ENCODE results near the gene WDR81. TPM values are rescaled to one million over a fixed set of nuclear protein-coding genes. Genes with fewer than 3 reads are reported as not detected.

The WDR81 gene
- total RNA-seq, 1 experiment from 2014 or later, result 17.3 TPM

DNA sequence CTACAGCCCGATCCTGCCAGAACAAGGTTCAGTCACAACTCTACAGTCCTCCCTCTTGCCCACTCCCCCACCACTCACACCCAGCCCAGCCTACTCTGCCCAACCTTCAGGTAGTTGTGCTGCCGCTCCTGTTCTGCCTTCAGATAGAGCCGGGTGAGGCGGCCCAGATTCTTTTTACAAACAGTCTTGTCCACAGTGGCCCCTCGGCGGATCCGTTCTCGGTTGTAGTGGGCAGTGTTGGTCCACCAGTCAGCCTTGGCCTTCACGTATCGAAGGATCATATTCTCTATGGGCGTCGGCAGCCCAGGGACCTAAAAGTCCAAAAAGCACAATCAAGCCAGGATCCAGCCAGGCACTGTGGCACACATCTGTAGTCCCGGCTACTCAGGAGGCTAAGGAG, 48.1 kb upstream of the WDR81 start (continued):
- TF ChIP-seq EZH2phosphoT487 (IDR thresholded peaks at IDR 0.05; ENCODE audit: borderline replicate concordance), result no peak
- TF ChIP-seq, protein P1, sequence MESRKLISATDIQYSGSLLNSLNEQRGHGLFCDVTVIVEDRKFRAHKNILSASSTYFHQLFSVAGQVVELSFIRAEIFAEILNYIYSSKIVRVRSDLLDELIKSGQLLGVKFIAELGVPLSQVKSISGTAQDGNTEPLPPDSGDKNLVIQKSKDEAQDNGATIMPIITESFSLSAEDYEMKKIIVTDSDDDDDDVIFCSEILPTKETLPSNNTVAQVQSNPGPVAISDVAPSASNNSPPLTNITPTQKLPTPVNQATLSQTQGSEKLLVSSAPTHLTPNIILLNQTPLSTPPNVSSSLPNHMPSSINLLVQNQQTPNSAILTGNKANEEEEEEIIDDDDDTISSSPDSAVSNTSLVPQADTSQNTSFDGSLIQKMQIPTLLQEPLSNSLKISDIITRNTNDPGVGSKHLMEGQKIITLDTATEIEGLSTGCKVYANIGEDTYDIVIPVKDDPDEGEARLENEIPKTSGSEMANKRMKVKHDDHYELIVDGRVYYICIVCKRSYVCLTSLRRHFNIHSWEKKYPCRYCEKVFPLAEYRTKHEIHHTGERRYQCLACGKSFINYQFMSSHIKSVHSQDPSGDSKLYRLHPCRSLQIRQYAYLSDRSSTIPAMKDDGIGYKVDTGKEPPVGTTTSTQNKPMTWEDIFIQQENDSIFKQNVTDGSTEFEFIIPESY (IDR thresholded peaks at IDR 0.05; ENCODE audit: extremely low read depth, insufficient replicate concordance, low read length), result no peak
- TF ChIP-seq EZH2 (IDR thresholded peaks at IDR 0.05), result no peak
- TF ChIP-seq EGR1 (IDR thresholded peaks at IDR 0.05; ENCODE audit: low read depth), result no peak

DNA sequence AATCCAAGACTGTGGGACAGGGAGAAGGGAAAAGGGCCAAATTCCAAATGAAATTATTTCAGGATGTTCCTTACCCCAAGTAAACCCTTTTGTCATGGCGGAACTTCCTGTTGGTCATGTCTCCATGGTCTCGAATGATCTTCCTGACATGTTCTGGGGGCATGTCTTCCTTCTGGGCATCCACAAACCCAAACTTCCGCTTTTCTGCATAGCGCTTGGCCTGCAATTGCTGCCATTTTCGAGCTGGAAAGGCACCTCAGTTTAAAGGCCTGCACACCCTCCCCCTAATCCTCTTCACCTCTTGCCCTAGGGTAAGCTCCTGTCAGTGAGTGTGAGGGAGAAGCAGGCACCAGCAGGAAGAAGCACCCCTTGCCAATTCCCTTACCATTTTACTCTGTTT, 41.0 kb upstream of the WDR81 start:
- no peak overlapping the region for H3K27ac ChIP-seq (ENCODE audit: low read depth, low read length)
- H3K9me3 ChIP-seq (ENCODE audit: control insufficient read depth in 1 of 2, insufficient read depth in 1 of 2, low read depth in 1 of 2, low read length in 2 of 2), result no peaks in the 10 kb centered on the region
- POLR2A ChIA-PET, result interaction anchor here (1.2 kb wide), 1 partner anchor 34 kb away, joined by 4 read pairs; no protein-coding TSS in a partner anchor
- TF ChIP-seq, protein P2, sequence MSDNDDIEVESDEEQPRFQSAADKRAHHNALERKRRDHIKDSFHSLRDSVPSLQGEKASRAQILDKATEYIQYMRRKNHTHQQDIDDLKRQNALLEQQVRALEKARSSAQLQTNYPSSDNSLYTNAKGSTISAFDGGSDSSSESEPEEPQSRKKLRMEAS (IDR thresholded peaks at IDR 0.05), result no peak
- TF ChIP-seq SIN3A (IDR thresholded peaks at IDR 0.05; ENCODE audit: low read depth) (no peak), SRF (IDR thresholded peaks at IDR 0.05; ENCODE audit: low read depth) (no peak), EZH2 (IDR thresholded peaks at IDR 0.05) (no peak), FOSL1 (IDR thresholded peaks at IDR 0.05; ENCODE audit: low read depth) (no peak), POLR2AphosphoS5 (IDR thresholded peaks at IDR 0.05; ENCODE audit: low read depth, low read length) (no peak), SP1 (IDR thresholded peaks at IDR 0.05; ENCODE audit: low read depth) (no peak), RAD21 (IDR thresholded peaks at IDR 0.05; ENCODE audit: low read depth) (no peak), YY1 (IDR thresholded peaks at IDR 0.05; ENCODE audit: extremely low read depth, insufficient replicate concordance, low read depth, low read length) (no peak)
- TF ChIP-seq, protein P3, sequence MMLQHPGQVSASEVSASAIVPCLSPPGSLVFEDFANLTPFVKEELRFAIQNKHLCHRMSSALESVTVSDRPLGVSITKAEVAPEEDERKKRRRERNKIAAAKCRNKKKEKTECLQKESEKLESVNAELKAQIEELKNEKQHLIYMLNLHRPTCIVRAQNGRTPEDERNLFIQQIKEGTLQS (IDR thresholded peaks at IDR 0.05), result no peak
- no peaks in the 10 kb centered on the region for H3K27me3 ChIP-seq (ENCODE audit: insufficient read depth, low read length)
- H3K36me3 ChIP-seq (ENCODE audit: control insufficient read depth in 1 of 2, insufficient read depth in 2 of 2, low read length in 2 of 2), result peaks cover 39 to 51% of the 10 kb centered on the region in 2 experiments
- no peaks in the 10 kb centered on the region for H3K9me2 ChIP-seq (ENCODE audit: insufficient read depth)
- intact Hi-C loops (cut with micrococcal nuclease), result no loop called here
- H3K9ac ChIP-seq (ENCODE audit: low read length), result peak overlapping the region; percentile 75
- DNase-seq (ENCODE audit: low read depth, low spot score), result no peak
- CTCF ChIA-PET, result interaction anchor here (1.2 to 1.3 kb wide), 2 partner anchors 14 to 35 kb away, joined by 4 to 6 read pairs; no protein-coding TSS in a partner anchor
- H3K79me2 ChIP-seq (ENCODE audit: insufficient read depth, low read length), result peaks cover 58% of the 10 kb centered on the region
- H3K4me3 ChIP-seq (replicated peaks in 1 of 2; ENCODE audit: low read depth in 1 of 2, low read length in 2 of 2), result peak overlapping the region; percentile 83 to 85
- no peak for ATAC-seq
- no peak overlapping the region for H2AFZ ChIP-seq (ENCODE audit: low read depth, low read length, poor library complexity, severe bottlenecking)
- peaks cover 8% of the 10 kb centered on the region; the same call in 1 of the 2 replicates for H4K20me1 ChIP-seq (ENCODE audit: insufficient read depth)
- peak overlapping the region; percentile 96 for H3K4me2 ChIP-seq (ENCODE audit: low read length)
- TSS peak; percentile 40 for BruUV-seq (replicated peaks)
- RAD21 ChIA-PET (ENCODE audit: low non-redundant PET in 1 of 2, low total read pairs in 2 of 2, uncharacterized antibody in 2 of 2, unreplicated experiment in 2 of 2), result interaction anchor here in 1 of 2 experiments (1.2 kb wide), 1 partner anchor 33 kb away, joined by 4 read pairs; no protein-coding TSS in a partner anchor
- peaks cover 16 to 27% of the 10 kb centered on the region in 2 experiments for H3K4me1 ChIP-seq (ENCODE audit: control insufficient read depth in 1 of 2, insufficient read depth in 2 of 2, low read length in 2 of 2)
